Measurements from ENCODE around the gene TSNAXIP1.

DNA sequence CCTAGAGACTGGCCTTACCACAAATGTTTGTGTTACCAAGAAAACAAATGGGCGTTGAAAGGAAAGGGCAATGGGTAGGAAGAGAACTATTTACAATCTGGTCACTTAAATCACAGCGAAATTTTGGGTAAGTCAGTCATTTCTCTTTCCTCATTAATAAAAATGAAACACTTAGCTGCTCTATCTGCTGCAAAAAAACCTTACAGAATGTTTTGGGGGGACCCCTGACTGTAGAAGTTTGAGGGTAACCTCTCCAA is 39.3 kb downstream of the TSNAXIP1 start:
- TF ChIP-seq CTCF (IDR thresholded peaks at IDR 0.05) (no peak), POLR2A (IDR thresholded peaks at IDR 0.05) (no peak)

Measured in esophagus squamous epithelium (tissue), 4 donors.